SU-DHL-6 (cell line): ENCODE results near the gene MTG1.

Source experiments
- H2AFZ ChIP-seq: fragments of 200-600 bp; sonication (generic); 2 replicates; pipeline ENCODE4 v1.6.1; 2014; ENCODE audit warnings: low read depth, mild to moderate bottlenecking, moderate library complexity, mixed read lengths, antibody characterized with exemption, low read length; ENCODE audit not compliant: severe bottlenecking
- H3F3A ChIP-seq: fragments of 200-600 bp; shearing (Covaris generic); 2 replicates; pipeline ENCODE4 v1.6.0; 2016; ENCODE audit warnings: antibody characterized with exemption, mild to moderate bottlenecking; ENCODE audit not compliant: insufficient read depth
- H3K27ac ChIP-seq: fragments of 200-600 bp; sonication (generic); 2 replicates; pipeline ENCODE4 v1.5.1; 2016; ENCODE audit warnings: low read depth, mild to moderate bottlenecking, low read length, moderate library complexity, mixed read lengths
- H3K27me3 ChIP-seq: fragments of 200-600 bp; sonication (generic), shearing (Covaris generic); 2 replicates; pipeline ENCODE4 v1.6.0; 2014; ENCODE audit warnings: mild to moderate bottlenecking, low read length
- H3K36me3 ChIP-seq: fragments of 200-600 bp; sonication (generic); 2 replicates; pipeline ENCODE4 v1.6.1; 2014; ENCODE audit warnings: mild to moderate bottlenecking, low read length, mixed read lengths
- H3K4me2 ChIP-seq: fragments of 300-600, 200-600 bp; shearing (Covaris generic), sonication (generic); 2 replicates; pipeline ENCODE4 v1.6.0; 2014; ENCODE audit warnings: low read length, low read depth, mild to moderate bottlenecking; ENCODE audit not compliant: poor library complexity, severe bottlenecking
- H3K4me3 ChIP-seq: fragments of 200-600 bp; sonication (generic); 2 replicates; pipeline ENCODE4 v1.5.1; 2014; ENCODE audit warnings: antibody characterized with exemption, low read length, mild to moderate bottlenecking, mixed read lengths; ENCODE audit not compliant: insufficient read depth, poor library complexity, severe bottlenecking
- H3K79me2 ChIP-seq: fragments of 200-600 bp; sonication (generic); 2 replicates; pipeline ENCODE4 v1.6.1; 2014; ENCODE audit warnings: mild to moderate bottlenecking, low read length, moderate library complexity; ENCODE audit not compliant: insufficient read depth
- H3K9ac ChIP-seq: fragments of 200-600 bp; sonication (generic); 2 replicates; pipeline ENCODE4 v1.7.0; 2014; ENCODE audit warnings: mild to moderate bottlenecking, low read length
- H3K9me2 ChIP-seq: fragments of 200-600 bp; sonication (generic); replicated peaks from 2 replicates; pipeline ENCODE4 v1.6.1; 2014; ENCODE audit warnings: low read length; ENCODE audit not compliant: insufficient read depth
- H3K9me3 ChIP-seq: fragments of 200-600 bp; sonication (generic); 2 replicates; pipeline ENCODE4 v1.6.1; 2014; ENCODE audit warnings: low read length, mixed read lengths; ENCODE audit not compliant: insufficient read depth
- H4K20me1 ChIP-seq: fragments of 200-600 bp; sonication (generic); 2 replicates; pipeline ENCODE4 v1.6.1; 2014; ENCODE audit warnings: low read depth, mild to moderate bottlenecking, antibody characterized with exemption, low read length, moderate library complexity, mixed read lengths
- CTCF ChIP-seq: fragments of 200-600 bp; sonication (generic); IDR thresholded peaks from one replicate; pipeline ENCODE4 v1.5.1; 2017; ENCODE audit warnings: antibody characterized with exemption, mild to moderate bottlenecking, low read length, moderate library complexity; ENCODE audit not compliant: insufficient read depth, poor library complexity, severe bottlenecking
- EZH2phosphoT487 ChIP-seq: fragments of 200-600 bp; sonication (generic), shearing (Covaris generic); conservative IDR thresholded peaks from 2 replicates; pipeline ENCODE4 v1.6.1; 2018; ENCODE audit warnings: mild to moderate bottlenecking, antibody characterized with exemption, low read length, moderate library complexity, mixed read lengths

Gene MTG1

GRCh38 chr10:133397938-133398337 lies 4.0 kb downstream of the MTG1 start:
- H3K36me3 ChIP-seq: no peaks in the 10 kb centered on the region

GRCh38 chr10:133399123-133399601 lies 5.2 kb downstream of the MTG1 start:
- H3K36me3 ChIP-seq: no peaks in the 10 kb centered on the region
- no peaks in the 10 kb centered on the region for H3K9me3 ChIP-seq
- H3K27ac ChIP-seq: no peak overlapping the region
- no peaks in the 10 kb centered on the region for H3F3A ChIP-seq
- TF ChIP-seq CTCF (no peak), EZH2phosphoT487 (no peak)
- H4K20me1 ChIP-seq: no peaks in the 10 kb centered on the region
- no peak overlapping the region for H3K4me3 ChIP-seq
- no peak overlapping the region for H3K4me2 ChIP-seq
- peaks cover 22% of the 10 kb centered on the region for H3K79me2 ChIP-seq
- no peak overlapping the region for H2AFZ ChIP-seq
- H3K9me2 ChIP-seq: no peaks in the 10 kb centered on the region
- H3K27me3 ChIP-seq: no peaks in the 10 kb centered on the region
- no peak overlapping the region for H3K9ac ChIP-seq

More at GRCh38 chr10:133397938-133398337, 4.0 kb downstream of the MTG1 start:
- no peaks in the 10 kb centered on the region for H3K27me3 ChIP-seq
- no peaks in the 10 kb centered on the region for H4K20me1 ChIP-seq
- no peak overlapping the region for H3K27ac ChIP-seq
- H3K4me2 ChIP-seq: no peak overlapping the region
- H3F3A ChIP-seq: peaks cover 7% of the 10 kb centered on the region; the same call in 1 of the 2 replicates
- no peak overlapping the region for H3K9ac ChIP-seq
- no peak overlapping the region for H2AFZ ChIP-seq
- no peaks in the 10 kb centered on the region for H3K9me3 ChIP-seq
- no peak for TF ChIP-seq EZH2phosphoT487
- H3K9me2 ChIP-seq: no peaks in the 10 kb centered on the region
- peaks cover 22% of the 10 kb centered on the region for H3K79me2 ChIP-seq
- H3K4me3 ChIP-seq: no peak overlapping the region

GRCh38 chr10:133400624-133401424 lies 6.9 kb downstream of the MTG1 start:
- Histone ChIP-seq H4K20me1 (no peaks in the 10 kb centered on the region), H3K9me2 (no peaks in the 10 kb centered on the region), H3K27ac (no peak overlapping the region), H3K9ac (no peak overlapping the region), H3K79me2 (peaks cover 12% of the 10 kb centered on the region; the same call in 1 of the 2 replicates), H3K4me2 (no peak overlapping the region), H3F3A (no peaks in the 10 kb centered on the region), H3K4me3 (no peak overlapping the region), H3K36me3 (no peaks in the 10 kb centered on the region), H3K27me3 (no peaks in the 10 kb centered on the region), H2AFZ (no peak overlapping the region), H3K9me3 (no peaks in the 10 kb centered on the region)
- TF ChIP-seq CTCF: no peak
- no peak for TF ChIP-seq EZH2phosphoT487

- Histone ChIP-seq H3F3A (no peaks in the 10 kb centered on the region), H3K4me3 (no peak overlapping the region), H3K36me3 (no peaks in the 10 kb centered on the region), H3K9ac (no peak overlapping the region), H2AFZ (no peak overlapping the region), H3K4me2 (no peak overlapping the region), H3K27me3 (no peaks in the 10 kb centered on the region), H4K20me1 (no peaks in the 10 kb centered on the region), H3K27ac (no peak overlapping the region), H3K9me2 (no peaks in the 10 kb centered on the region), H3K9me3 (no peaks in the 10 kb centered on the region), H3K79me2 (peaks cover 7% of the 10 kb centered on the region; the same call in 1 of the 2 replicates)
- no peak for TF ChIP-seq CTCF
- TF ChIP-seq EZH2phosphoT487: no peak
Measured at GRCh38 chr10:133401500-133401899, 7.5 kb downstream of the MTG1 start.
